Heart right ventricle (tissue), 16 donors: ENCODE measurements around the gene NEK10. TPM values are rescaled to one million over a fixed set of nuclear protein-coding genes. Genes with fewer than 3 reads are reported as not detected.
A peak's percentile ranks its signal among the peaks of the same experiment; 100 is the strongest.
"Not testable (repeated sequence)": the region's sequence is repeated elsewhere in the genome, so short reads cannot be mapped to it uniquely, and the experiment has no call there.

Experiments
- ATAC-seq, 8 donors: fragments of 200-7000 bp; cut with Tn5 transposase; one replicate each; pipeline ENCODE4 v1.9.1; 2020; ENCODE audit warnings: mild to moderate bottlenecking in 8 of 8, moderate library complexity in 8 of 8, moderate number of reproducible peaks in 1 of 8
- DNase-seq, 2 donors: peaks; one replicate each; pipeline ENCODE4 v3.0.0-alpha.2; 2020
- H3K27ac ChIP-seq, 10 donors: fragments of 200-600 bp; sonication (generic) in 2 of 10; one replicate each; pipeline versions ENCODE4 v1.5.0 to v1.8.0; 2020 to 2022; ENCODE audit warnings: mild to moderate bottlenecking in 3 of 10
- H3K27me3 ChIP-seq, 7 donors: fragments of 200-600 bp; one replicate each; pipeline ENCODE4 v1.8.0; 2021 to 2022; ENCODE audit warnings: mild to moderate bottlenecking in 2 of 7
- H3K36me3 ChIP-seq, 9 donors: fragments of 200-600 bp; sonication (generic) in 1 of 9; one replicate each; pipeline versions ENCODE4 v1.5.0 to v1.8.0; 2020 to 2022; ENCODE audit warnings: mild to moderate bottlenecking in 2 of 9
- H3K4me1 ChIP-seq, 9 donors: fragments of 200-600 bp; sonication (generic) in 1 of 9; one replicate each; pipeline versions ENCODE4 v1.5.0 to v1.8.0; 2020 to 2022; ENCODE audit warnings: mild to moderate bottlenecking in 4 of 9
- H3K4me3 ChIP-seq, 10 donors: fragments of 200-600 bp; sonication (generic) in 2 of 10; one replicate each; pipeline versions ENCODE4 v1.5.0 to v1.8.0; 2020 to 2022; ENCODE audit warnings: mild to moderate bottlenecking in 7 of 10, moderate library complexity in 2 of 10
- H3K9me3 ChIP-seq, 11 donors: fragments of 200-600 bp in 10 of 11; sonication (generic) in 2 of 11; one replicate each; pipeline versions ENCODE4 v1.5.0 to v1.8.0; 2013 to 2022; ENCODE audit warnings: mild to moderate bottlenecking in 2 of 11, control low read depth in 1 of 11, moderate library complexity in 1 of 11
- CTCF ChIP-seq, 9 donors: fragments of 200-600 bp; sonication (generic) in 2 of 9; IDR thresholded peaks; one replicate each; pipeline versions ENCODE4 v1.5.0 to v1.8.0; 2021 to 2022; ENCODE audit warnings: antibody characterized with exemption in 9 of 9, mild to moderate bottlenecking in 5 of 9, moderate library complexity in 1 of 9
- WGBS, 2 donors: extraction: QIAGEN DNeasy Blood & Tissue Kit; methylation state at CpG; one replicate each; pipeline ENCODE4 v1.1.7; 2013; ENCODE audit warnings: inconsistent platforms in 1 of 2; 5-methylcytosine and 5-hydroxymethylcytosine counted together
- intact Hi-C, 10 donors: fragments of 100-400 bp; cut with DNase I; formaldehyde crosslinking; loops; one replicate each; pipeline versions ENCODE4 v1.11.1 to v1.14.2; 2022
- polyA plus RNA-seq, 2 donors: library from polyadenylated mRNA; stranded (reverse); fragments of 200-250 nt; gene quantifications; one replicate each; pipeline ENCODE4 v1.2.3, GENCODE V29; 2013
- total RNA-seq, 10 donors: library from RNA; stranded (reverse); fragmentation: NEBNext Ultra II Directional in 3 of 10; extraction: Animal tissue kit (Norgen Biotek cat#: 25700) in 3 of 10; gene quantifications; one replicate each; pipeline versions ENCODE4 v1.2.1 to v1.2.4, GENCODE V29; 2021 to 2023
- donor health status: Arrhythmogenic right ventricular cardiomyopathy.
- donor health status: ischemic (EF 13 %, LVEDD 7.1; RV severe dilation, severe dysfunction).
- donor health status: healthy with polysubstance abuse.
- donor health status: DM: no; HTN: yes; CAD: no.
- donor health status: DM: no; HTN: no; CAD: no.
- donor health status: ischemic (EF 25% LVEDD 6.9; RV normal size, moderate dysfunction).
- donor health status: ischemic (EF 25% LVEDD 5.7; RV mildly dilated, moderate dysfunction).
- donor health status: healthy.
- donor health status: DM: yes; HTN: yes; CAD: no.
- donor health status: Ischemic cardiomyopathy.
- donor health status: ischemic (EF 35%, LVEDD 5.7; RV mildly dilated, moderate dysfunction).
- donor health status: nonischemic (EF 11% LVEDD 7.7; RV severe dilation, severe dysfunction).
- donor health status: DM: yes; HTN: yes; CAD: no.
- donor health status: PGD.
- donor health status: ischemic (EF 29% LVEDD 5.4; RV normal size, mild dysfunction).
- donor health status: nonischemic (EF 23%, LVEDD 6.1; RV moderate dilation, normal function).

Gene NEK10
- total and polyA plus RNA-seq, 12 donors: 0.36 to 17.5 (median 7.8) TPM

GRCh38 chr3:27333843-27334242 is 35.3 kb downstream of the NEK10 start:
- intact Hi-C loops: no loop called here
- H3K9me3 ChIP-seq: peaks cover 0 to 11% (median 0%) of the 10 kb centered on the region in 11 donors
- no peak for ATAC-seq
- H3K4me3 ChIP-seq: no peak overlapping the region
- no peak for DNase-seq
- TF ChIP-seq CTCF (IDR thresholded peaks at IDR 0.05): no peak
- H3K27ac ChIP-seq: no peak overlapping the region
- no peaks in the 10 kb centered on the region for H3K36me3 ChIP-seq
- H3K27me3 ChIP-seq: no peaks in the 10 kb centered on the region
- no peaks in the 10 kb centered on the region for H3K4me1 ChIP-seq

GRCh38 chr3:27328982-27329762 is 40.0 kb downstream of the NEK10 start:
- ATAC-seq, H3K36me3 ChIP-seq, H3K27me3 ChIP-seq, intact Hi-C loops, H3K27ac ChIP-seq, H3K4me3 ChIP-seq, H3K9me3 ChIP-seq, DNase-seq: not testable (repeated sequence)
- 96 to 98% methylated on average over 4 of the region's 4 CpGs for WGBS, 2 donors
- peaks cover 0 to 26% (median 8%) of the 10 kb centered on the region in 9 donors for H3K4me1 ChIP-seq

- peak in 1 of 2 donors; percentile 52 for DNase-seq
- 42 to 59% methylated on average over 8 of the region's 8 CpGs for WGBS, 2 donors
- Histone ChIP-seq H3K9me3 (peaks cover 0 to 8% (median 0%) of the 10 kb centered on the region in 11 donors), H3K36me3 (no peaks in the 10 kb centered on the region), H3K27me3 (no peaks in the 10 kb centered on the region), H3K4me3 (no peak overlapping the region), H3K27ac (peak overlapping the region; percentile 1 to 73 (median 56)), H3K4me1 (peaks cover 0 to 26% (median 8%) of the 10 kb centered on the region in 9 donors)
- peak; percentile 69 to 95 (median 90) for ATAC-seq
- TF ChIP-seq CTCF (IDR thresholded peaks at IDR 0.05): no peak
- intact Hi-C loops: no loop called here
Measured at GRCh38 chr3:27326629-27327545, 42.3 kb downstream of the NEK10 start.

GRCh38 chr3:27326202-27326601 is 43.0 kb downstream of the NEK10 start:
- H3K4me1 ChIP-seq: peaks cover 0 to 26% (median 8%) of the 10 kb centered on the region in 9 donors
- peaks cover 0 to 8% (median 0%) of the 10 kb centered on the region in 11 donors for H3K9me3 ChIP-seq
- H3K27me3 ChIP-seq: no peaks in the 10 kb centered on the region
- H3K27ac ChIP-seq: peak overlapping the region in 7 of 10 donors; percentile 34 to 73 (median 53)
- no peak for TF ChIP-seq CTCF (IDR thresholded peaks at IDR 0.05)
- H3K36me3 ChIP-seq: no peaks in the 10 kb centered on the region
- DNase-seq: no peak
- 91 to 94% methylated on average over 1 of the region's 1 CpG for WGBS, 2 donors
- intact Hi-C loops: no loop called here
- H3K4me3 ChIP-seq: no peak overlapping the region
- ATAC-seq: no peak
